Ishikawa (cell line): ENCODE measurements around the gene HHAT.

Experiments
- CEBPB ChIP-seq: IDR thresholded peaks from 2 replicates; pipeline ENCODE4 v1.6.1; 2012
- CREB1 ChIP-seq: IDR thresholded peaks from 2 replicates; pipeline ENCODE4 v1.6.1; 2012; ENCODE audit warnings: low read depth
- EGR1 ChIP-seq: IDR thresholded peaks from 2 replicates; pipeline ENCODE4 v1.6.1; 2012
- EP300 ChIP-seq: IDR thresholded peaks from 2 replicates; pipeline ENCODE4 v1.6.1; 2012; ENCODE audit warnings: borderline replicate concordance
- FOXM1 ChIP-seq: IDR thresholded peaks from 2 replicates; pipeline ENCODE4 v1.6.1; 2012; ENCODE audit warnings: low read depth, borderline replicate concordance
- NFIC ChIP-seq: IDR thresholded peaks from 2 replicates; pipeline ENCODE4 v1.6.1; 2012
- RAD21 ChIP-seq: IDR thresholded peaks from 2 replicates; pipeline ENCODE4 v1.6.1; 2012; ENCODE audit warnings: low read depth
- TAF1 ChIP-seq: IDR thresholded peaks from 2 replicates; pipeline ENCODE4 v1.6.1; 2012; ENCODE audit warnings: low read depth, mild to moderate bottlenecking
- TCF12 ChIP-seq: IDR thresholded peaks from 2 replicates; pipeline ENCODE4 v1.6.1; 2012; ENCODE audit warnings: low read depth
- TEAD4 ChIP-seq: IDR thresholded peaks from 2 replicates; pipeline ENCODE4 v1.6.1; 2012
- YY1 ChIP-seq: IDR thresholded peaks from 2 replicates; pipeline ENCODE4 v1.6.1; 2012; ENCODE audit warnings: low read depth
- ZBTB7A ChIP-seq: IDR thresholded peaks from 2 replicates; pipeline ENCODE4 v1.6.1; 2012; ENCODE audit warnings: low read depth
- TF ChIP-seq, protein P1 (sequence below): IDR thresholded peaks from 2 replicates; pipeline ENCODE4 v1.6.1; 2012
- TF ChIP-seq, protein P2 (sequence below): IDR thresholded peaks from 2 replicates; pipeline ENCODE4 v1.6.1; 2012; ENCODE audit warnings: low read depth, mild to moderate bottlenecking
- TF ChIP-seq, protein P3 (sequence below): IDR thresholded peaks from 2 replicates; pipeline ENCODE4 v1.6.1; 2012

The HHAT gene

DNA sequence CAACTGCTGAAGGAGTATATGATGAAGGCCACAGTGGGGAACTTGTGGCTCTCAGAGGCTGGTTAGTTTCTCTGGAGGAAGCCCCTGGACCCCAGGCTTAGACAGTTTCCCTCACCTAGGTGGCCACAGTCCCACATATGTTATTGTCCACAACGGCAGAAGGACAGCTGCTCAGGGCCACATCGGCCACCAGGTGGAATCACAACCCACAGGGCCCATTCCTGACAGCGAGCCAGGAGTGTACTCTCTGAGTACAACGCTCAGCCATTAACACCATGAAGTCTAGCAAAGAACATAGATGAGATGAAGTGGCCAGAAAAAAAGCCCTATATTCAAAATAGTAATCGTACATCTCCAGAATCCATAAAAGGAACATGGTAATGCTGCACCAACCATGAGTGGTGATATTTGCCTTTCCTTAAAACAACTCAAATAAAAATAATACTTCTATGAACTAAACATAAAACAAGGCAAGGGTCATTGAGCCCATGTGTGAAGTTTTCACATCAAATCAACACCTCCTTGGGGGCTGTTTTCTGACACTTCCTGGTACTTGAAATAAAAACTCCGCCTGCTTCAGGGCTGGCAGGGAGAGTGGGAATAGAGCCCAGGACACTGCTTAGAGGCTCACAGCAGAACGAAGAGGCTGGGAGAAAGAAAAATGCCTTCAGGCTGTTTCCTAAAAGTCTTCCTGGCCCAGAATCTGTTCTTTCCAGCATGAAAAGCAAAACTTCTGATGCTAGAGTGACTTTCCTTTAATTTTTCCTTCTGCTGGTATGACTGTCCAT, 383.3 kb downstream of the HHAT start:
- no peak for TF ChIP-seq NFIC
- TF ChIP-seq, protein P1, sequence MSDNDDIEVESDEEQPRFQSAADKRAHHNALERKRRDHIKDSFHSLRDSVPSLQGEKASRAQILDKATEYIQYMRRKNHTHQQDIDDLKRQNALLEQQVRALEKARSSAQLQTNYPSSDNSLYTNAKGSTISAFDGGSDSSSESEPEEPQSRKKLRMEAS: no peak

DNA sequence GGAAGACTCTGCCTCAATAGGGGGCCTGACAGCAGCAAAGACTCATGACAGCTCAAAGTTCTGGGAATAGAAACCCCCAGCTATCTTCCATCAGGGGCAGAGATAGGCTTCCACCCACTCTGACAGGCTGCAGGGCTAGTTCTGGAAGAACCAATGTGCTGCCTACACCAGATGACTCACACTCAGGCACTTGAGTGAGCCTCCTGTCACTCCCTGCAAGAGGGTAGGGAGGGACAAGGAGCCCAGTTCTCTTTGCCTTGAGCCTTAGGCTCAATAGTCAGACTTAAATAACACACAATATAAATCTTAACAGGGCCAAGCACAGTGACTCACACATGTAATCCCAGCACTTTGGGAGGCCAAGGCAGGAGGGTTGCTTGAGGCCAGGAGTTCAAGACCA, 386.4 kb downstream of the HHAT start:
- TF ChIP-seq ZBTB7A: no peak
- no peak for TF ChIP-seq EP300
- no peak for TF ChIP-seq CREB1
- TF ChIP-seq, protein P2, sequence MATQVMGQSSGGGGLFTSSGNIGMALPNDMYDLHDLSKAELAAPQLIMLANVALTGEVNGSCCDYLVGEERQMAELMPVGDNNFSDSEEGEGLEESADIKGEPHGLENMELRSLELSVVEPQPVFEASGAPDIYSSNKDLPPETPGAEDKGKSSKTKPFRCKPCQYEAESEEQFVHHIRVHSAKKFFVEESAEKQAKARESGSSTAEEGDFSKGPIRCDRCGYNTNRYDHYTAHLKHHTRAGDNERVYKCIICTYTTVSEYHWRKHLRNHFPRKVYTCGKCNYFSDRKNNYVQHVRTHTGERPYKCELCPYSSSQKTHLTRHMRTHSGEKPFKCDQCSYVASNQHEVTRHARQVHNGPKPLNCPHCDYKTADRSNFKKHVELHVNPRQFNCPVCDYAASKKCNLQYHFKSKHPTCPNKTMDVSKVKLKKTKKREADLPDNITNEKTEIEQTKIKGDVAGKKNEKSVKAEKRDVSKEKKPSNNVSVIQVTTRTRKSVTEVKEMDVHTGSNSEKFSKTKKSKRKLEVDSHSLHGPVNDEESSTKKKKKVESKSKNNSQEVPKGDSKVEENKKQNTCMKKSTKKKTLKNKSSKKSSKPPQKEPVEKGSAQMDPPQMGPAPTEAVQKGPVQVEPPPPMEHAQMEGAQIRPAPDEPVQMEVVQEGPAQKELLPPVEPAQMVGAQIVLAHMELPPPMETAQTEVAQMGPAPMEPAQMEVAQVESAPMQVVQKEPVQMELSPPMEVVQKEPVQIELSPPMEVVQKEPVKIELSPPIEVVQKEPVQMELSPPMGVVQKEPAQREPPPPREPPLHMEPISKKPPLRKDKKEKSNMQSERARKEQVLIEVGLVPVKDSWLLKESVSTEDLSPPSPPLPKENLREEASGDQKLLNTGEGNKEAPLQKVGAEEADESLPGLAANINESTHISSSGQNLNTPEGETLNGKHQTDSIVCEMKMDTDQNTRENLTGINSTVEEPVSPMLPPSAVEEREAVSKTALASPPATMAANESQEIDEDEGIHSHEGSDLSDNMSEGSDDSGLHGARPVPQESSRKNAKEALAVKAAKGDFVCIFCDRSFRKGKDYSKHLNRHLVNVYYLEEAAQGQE: no peak
- TF ChIP-seq CEBPB: no peak
- no peak for TF ChIP-seq YY1
- TF ChIP-seq, protein P3, sequence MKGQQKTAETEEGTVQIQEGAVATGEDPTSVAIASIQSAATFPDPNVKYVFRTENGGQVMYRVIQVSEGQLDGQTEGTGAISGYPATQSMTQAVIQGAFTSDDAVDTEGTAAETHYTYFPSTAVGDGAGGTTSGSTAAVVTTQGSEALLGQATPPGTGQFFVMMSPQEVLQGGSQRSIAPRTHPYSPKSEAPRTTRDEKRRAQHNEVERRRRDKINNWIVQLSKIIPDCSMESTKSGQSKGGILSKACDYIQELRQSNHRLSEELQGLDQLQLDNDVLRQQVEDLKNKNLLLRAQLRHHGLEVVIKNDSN: no peak
- TF ChIP-seq FOXM1: no peak
- TF ChIP-seq TAF1: no peak
- no peak for TF ChIP-seq RAD21
- TF ChIP-seq, protein P1: no peak
- no peak for TF ChIP-seq TCF12
- TF ChIP-seq EGR1: no peak
- no peak for TF ChIP-seq TEAD4
- TF ChIP-seq NFIC: no peak

DNA sequence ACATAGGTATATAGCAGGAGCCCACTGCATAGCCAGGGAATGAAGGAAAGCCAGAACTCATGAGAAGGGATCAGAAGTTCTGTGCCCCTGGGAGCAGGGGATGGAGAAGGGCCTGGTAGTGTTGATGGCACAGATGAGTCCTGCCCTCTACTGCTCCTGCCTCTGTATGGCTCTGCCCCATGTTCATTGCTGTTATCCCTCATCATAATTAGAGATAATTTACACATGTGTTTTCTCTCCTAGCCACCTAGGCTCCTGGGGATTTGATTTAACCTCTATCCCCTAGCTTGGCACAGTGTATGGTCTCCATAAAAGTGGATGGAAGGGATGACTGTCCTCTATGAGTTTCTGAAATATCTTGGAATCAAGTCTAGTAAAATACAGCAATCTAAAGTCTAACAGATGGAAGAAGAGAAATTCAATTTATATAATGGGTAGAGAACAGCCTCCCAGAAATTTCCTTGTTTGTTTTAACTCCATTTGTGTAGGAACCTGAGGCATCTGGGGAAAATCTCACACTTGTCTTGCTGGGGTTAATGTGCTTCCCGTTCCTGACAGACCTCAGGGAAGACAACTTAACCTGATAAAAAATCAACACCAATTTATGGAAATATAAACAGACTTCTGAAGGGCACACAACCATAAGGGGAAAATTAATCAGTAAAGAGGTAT, 393.8 kb downstream of the HHAT start:
- TF ChIP-seq, protein P1: no peak
- no peak for TF ChIP-seq CEBPB
- TF ChIP-seq NFIC: no peak
- TF ChIP-seq TCF12: no peak
- no peak for TF ChIP-seq ZBTB7A
- TF ChIP-seq, protein P3: no peak
- TF ChIP-seq TAF1: no peak
- no peak for TF ChIP-seq EP300
- no peak for TF ChIP-seq RAD21
- no peak for TF ChIP-seq TEAD4
- TF ChIP-seq FOXM1: no peak
- TF ChIP-seq YY1: no peak
- no peak for TF ChIP-seq CREB1
- no peak for TF ChIP-seq EGR1
- TF ChIP-seq, protein P2: no peak

DNA sequence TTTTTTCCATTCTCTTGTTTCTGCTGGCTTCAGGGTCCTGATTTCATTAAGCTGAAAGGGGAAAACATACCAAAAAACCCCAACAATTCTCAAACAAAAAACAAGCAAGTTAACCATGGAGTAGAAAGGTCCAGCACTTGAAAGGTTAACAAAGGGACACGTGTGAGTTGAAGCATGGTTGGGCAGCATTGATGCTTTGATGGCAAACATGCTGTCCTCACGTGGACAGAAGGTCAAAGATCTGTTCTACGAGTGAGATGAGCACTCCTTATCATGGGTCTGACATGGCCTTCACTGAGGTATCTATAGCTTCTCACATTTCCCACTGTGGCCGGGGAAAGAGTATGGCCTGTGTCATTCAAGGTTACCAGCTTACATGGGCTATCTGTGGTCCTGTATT, 394.9 kb downstream of the HHAT start:
- no peak for TF ChIP-seq RAD21
- no peak for TF ChIP-seq TAF1
- TF ChIP-seq, protein P2: no peak
- TF ChIP-seq TEAD4: no peak
- no peak for TF ChIP-seq TCF12
- no peak for TF ChIP-seq EP300
- no peak for TF ChIP-seq YY1
- no peak for TF ChIP-seq CREB1
- TF ChIP-seq CEBPB: no peak
- TF ChIP-seq ZBTB7A: no peak
- TF ChIP-seq EGR1: no peak
- TF ChIP-seq, protein P3: no peak
- TF ChIP-seq FOXM1: no peak
